NOMO-1 treated with dmso at 0.1 percent for 144 hours (cell line): ENCODE data around the gene C1orf210.

Experiments
- DNase-seq: peaks from one replicate; lab custom pipeline; 2025; ENCODE audit not compliant: unreplicated experiment; lab: John Stamatoyannopoulos, UW

The C1orf210 gene

GRCh38 chr1:43275826-43276620 is 9.4 kb downstream of the C1orf210 start:
- no peak for DNase-seq

- no peak for DNase-seq
Observed at GRCh38 chr1:43274804-43275180, 10.6 kb downstream of the C1orf210 start.

DNA sequence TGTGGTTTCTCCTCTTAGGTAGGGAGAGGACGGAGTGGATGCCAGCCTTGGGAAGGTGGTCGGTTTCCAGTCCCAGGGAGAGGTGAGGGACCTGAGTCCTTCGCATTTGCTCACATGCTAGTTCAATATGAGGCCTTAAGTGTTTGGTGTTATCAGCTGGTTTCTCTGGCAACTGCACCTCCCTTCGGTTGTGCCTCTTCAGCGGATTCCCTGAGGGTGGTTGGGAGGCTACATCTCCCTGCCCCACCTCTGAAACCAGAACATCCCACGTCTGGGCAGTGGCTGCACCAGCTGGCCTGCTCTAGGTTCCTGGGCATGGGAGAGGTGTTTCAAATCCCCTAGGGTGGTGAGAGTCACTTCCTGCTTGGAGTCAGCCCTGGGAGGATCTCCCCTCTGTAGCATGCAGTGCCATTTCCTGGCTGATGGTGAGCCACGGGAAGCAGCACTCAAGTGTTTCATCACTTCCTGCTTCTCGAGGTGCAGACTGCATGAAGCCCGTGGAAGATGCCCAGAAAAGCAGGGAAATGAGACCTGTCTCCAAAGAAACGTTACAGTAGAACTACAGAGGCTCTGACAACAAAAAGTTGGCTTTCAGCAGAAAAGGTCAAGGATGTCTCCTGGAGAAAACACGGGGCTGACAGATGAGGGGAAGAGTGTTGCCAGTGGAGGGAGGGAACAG is 11.1 kb downstream of the C1orf210 start:
- DNase-seq = peak; percentile 34

DNA sequence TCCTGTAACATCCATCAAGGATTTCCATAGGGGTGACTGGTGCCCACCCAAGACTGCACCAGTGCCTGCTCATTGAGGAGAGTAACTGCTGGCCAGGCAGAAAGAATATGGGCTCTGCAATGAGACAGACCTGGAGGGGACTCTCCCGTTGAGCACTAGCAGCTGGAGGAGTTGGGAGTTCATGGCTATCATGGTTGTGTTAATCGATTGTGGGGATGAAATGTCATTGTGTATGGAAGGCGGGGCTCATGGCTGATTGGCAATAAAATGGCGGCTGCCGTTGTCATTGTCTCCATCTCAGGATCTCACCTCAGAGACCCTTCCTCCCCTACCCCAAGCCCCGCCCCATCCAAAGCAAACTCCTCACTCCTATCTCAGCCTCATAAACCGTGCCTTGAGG is 11.7 kb downstream of the C1orf210 start:
- no peak for DNase-seq

DNA sequence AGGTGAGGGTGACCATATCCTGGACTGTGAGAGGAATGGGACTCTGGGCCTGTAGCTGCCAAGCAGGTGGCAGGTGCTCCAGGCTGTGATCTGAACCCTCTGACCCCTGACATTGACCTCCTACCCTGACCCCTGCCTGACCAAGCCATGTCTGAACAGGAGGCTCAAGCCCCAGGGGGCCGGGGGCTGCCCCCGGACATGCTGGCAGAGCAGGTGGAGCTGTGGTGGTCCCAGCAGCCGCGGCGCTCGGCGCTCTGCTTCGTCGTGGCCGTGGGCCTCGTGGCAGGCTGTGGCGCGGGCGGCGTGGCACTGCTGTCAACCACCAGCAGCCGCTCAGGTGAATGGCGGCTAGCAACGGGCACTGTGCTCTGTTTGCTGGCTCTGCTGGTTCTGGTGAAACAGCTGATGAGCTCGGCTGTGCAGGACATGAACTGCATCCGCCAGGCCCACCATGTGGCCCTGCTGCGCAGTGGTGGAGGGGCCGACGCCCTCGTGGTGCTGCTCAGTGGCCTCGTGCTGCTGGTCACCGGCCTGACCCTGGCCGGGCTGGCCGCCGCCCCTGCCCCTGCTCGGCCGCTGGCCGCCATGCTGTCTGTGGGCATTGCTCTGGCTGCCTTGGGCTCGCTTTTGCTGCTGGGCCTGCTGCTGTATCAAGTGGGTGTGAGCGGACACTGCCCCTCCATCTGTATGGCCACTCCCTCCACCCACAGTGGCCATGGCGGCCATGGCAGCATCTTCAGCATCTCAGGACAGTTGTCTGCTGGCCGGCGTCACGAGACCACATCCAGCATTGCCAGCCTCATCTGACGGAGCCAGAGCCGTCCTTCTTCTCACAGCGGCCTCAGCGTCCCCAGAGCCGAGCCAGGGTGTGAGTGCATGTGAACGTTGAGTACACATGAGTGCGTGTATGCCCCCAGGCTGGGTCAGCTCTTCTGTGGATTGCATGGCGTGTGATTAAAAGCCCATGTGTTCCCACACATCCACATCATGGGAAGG is 12.5 kb downstream of the C1orf210 start:
- DNase-seq = no peak

GRCh38 chr1:43272161-43272560 is 13.2 kb downstream of the C1orf210 start:
- no peak for DNase-seq

GRCh38 chr1:43271186-43272118 is 13.9 kb downstream of the C1orf210 start:
- DNase-seq = no peak

DNA sequence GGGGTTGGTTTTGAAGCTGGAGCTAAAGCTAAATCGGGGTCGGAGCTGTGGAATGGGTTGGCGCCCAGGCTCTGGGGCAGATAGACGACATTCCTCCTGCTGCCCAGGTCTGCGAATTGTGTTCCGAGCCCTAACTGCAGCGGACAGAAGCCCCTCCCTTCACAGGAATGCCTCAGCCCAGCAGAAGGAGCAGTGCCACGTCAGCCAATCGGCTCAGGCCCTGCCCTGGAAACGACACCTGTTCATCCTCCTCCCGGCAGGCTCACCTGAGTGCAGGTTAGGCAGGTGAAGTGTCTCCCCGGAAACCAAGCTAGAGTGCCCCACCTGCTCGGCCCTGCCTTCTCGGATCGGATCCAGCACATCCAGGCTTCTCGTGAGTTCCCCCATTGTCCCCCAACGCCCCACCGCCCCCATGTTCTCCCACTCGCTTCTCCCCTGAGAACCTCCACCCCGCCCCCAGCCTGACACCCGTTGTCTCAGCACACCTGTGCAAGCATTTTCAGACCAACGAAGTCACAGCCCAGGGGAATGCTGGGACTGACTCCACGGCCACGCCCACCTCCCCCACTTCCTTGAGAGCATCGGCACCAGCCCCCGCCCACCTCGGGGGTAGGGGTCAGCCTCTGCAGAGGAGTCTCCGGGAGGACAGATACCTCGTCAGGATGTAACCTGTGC is 14.8 kb downstream of the C1orf210 start:
- no peak for DNase-seq

- no peak for DNase-seq
Observed at GRCh38 chr1:43269627-43270375, 15.6 kb downstream of the C1orf210 start, which contains the start of gene TMEM125. Gene TMEM125 (plus strand): TSS chr1:43269983. CDS start chr1:43272723, 2,740 bp downstream.

DNA sequence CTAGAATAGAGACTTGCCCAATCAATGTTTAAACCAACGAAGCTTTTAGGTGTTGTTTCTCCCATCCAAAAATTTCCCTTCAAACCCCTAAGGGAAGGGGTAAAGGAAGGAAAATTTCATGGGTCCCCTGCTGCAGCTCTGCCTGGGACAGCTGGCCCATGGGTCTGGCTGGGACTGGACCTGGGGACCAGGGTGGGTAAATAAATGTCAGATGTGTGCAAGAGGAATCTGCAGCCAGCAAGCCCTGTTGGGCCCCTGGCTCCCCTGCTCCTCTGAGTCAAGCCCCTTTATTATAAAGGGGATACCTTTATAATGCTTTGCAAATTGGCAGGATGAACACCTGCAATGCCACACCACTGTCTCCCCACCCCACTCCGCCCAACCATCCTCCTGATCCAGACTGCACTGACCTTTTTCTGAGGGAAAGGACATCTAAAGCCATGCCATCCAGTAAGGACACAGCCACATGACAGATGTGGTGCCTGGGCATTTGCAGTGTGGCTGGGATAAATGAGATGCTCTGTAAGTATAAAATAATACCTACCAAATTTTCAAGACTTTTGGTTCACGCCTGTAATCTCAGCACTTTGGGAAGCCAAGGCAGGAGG is 17.5 kb downstream of the C1orf210 start:
- no peak for DNase-seq

- no peak for DNase-seq
Observed at GRCh38 chr1:43267291-43267805, 18.0 kb downstream of the C1orf210 start.

DNA sequence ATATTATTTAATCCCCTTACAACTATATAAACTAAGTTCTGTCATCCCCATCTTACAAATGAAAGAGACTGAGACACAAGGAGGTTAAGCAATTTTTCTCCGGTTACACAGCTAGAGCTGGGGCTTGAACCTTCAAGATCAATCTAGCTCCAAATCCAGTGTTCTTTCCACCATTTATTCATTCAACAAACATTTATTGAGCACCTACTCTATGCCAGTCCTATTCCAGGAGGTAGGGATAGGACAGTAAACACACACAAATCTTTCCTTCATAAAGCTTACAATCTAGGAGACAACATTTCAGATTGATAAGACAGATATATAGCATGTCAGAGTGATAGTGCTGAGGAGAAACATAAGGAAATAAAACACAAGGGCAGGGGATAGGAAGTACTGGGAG is 18.5 kb downstream of the C1orf210 start:
- no peak for DNase-seq

DNA sequence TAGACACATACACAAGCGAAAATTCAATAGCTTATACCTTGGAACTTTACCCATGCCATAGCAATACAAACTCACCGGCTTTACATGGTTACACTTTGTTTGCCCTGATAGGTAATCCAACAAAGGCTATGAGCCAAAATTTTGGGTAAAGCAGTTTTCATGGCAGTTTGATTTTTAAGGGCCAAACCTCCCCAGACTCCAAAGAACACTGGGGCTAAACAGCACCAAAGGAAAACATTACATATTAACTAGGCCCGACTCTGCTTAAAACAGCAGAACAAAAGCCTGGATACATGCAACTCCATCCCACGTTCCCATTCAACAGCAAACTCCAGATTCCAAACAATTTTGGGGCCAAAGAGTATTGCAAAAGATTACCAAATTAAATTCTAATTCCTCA is 19.9 kb downstream of the C1orf210 start:
- no peak for DNase-seq

- no peak for DNase-seq
Observed at GRCh38 chr1:43258370-43258769, 27.0 kb downstream of the C1orf210 start.

GRCh38 chr1:43256675-43257570 is 28.5 kb downstream of the C1orf210 start:
- DNase-seq = no peak

DNA sequence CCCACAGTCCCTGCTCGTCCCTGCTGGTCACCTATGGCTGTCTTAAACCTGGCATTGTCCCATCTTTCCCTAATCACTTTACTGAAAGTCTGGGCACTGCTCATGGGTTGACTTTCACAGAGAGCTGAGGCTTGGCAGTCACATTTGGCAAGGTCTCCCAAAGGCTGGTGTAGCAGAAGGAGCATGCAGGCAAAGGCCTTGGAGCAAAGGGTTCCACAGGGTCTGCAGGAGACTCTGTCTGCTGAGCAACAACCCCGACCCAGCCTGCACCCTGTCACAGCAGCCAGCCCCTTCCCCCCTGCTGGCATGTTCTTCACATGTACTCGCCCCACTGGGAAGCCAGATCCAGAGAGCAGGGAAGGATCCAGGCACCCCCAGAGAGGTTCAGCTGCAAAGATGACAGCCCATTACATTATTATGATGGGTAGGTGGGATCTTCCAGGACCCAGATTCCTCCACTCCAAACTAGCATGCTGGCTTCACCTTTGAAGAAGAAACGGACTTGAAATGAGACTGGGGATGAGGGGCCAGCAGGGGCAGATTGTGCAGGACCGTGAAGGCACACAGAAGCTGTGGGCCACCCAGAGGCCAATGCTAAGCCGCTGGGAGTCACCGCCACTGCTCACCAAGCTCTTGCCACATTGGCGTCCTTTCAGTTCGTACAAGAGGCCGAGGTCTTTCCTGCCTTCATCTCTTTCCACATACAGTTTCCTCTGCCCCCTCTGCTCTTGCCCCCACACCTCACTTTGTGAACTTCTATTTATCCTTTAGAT is 29.8 kb downstream of the C1orf210 start:
- no peak for DNase-seq

GRCh38 chr1:43253876-43254275 is 31.5 kb downstream of the C1orf210 start:
- DNase-seq = no peak
